NCI-H526 treated with DMSO at 0.1 percent for 48 hours (cell line): ENCODE results near the gene MOV10L1.
A peak's percentile ranks its signal among the peaks of the same experiment; 100 is the strongest.
"Not testable (repeated sequence)": the region's sequence is repeated elsewhere in the genome, so short reads cannot be mapped to it uniquely, and the experiment has no call there.

Source experiments
- DNase-seq: peaks from one replicate; lab custom pipeline; 2025; lab: John Stamatoyannopoulos, UW

The MOV10L1 gene

DNA sequence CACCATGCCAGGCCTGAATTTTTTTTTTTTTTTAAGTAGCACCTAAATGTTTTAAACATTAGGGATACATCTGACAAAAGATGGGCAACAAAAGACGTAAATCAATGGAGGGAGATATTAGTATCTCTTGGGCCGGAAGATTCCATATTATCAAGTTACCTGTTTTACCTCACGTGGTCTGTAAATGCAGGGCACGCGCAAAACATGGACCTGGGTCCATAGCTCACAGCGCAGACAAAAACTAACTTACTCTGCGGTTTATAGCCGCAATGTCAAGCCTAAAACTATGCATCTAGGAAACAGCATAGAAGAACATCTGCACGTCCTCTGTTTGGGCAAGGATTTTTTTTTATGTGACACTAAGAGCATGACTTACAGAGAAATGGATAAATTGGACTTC, 49.2 kb downstream of the MOV10L1 start:
- no peak for DNase-seq

GRCh38 chr22:50139843-50140415, 50.1 kb downstream of the MOV10L1 start:
- no peak for DNase-seq

DNA sequence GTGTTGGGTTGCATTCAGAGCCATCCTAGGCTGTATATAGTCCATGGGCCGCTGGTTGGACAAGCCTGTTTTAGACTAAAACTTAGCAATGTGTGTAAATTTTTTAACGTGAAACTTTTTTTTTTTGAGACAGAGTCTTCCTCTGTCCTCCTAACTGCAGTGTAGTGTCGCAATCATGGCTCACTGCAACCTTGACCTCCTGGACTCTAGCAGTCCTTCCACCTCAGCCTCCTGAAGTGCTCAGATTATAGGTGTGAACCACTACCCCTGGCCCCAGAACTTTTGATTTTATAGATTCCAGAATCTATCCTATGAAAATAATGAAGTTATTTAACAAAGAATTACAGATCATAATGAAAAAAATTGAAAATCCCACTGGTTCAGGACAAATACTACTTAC, 50.8 kb downstream of the MOV10L1 start:
- no peak for DNase-seq

GRCh38 chr22:50141462-50141861, 51.7 kb downstream of the MOV10L1 start:
- DNase-seq = no peak

DNA sequence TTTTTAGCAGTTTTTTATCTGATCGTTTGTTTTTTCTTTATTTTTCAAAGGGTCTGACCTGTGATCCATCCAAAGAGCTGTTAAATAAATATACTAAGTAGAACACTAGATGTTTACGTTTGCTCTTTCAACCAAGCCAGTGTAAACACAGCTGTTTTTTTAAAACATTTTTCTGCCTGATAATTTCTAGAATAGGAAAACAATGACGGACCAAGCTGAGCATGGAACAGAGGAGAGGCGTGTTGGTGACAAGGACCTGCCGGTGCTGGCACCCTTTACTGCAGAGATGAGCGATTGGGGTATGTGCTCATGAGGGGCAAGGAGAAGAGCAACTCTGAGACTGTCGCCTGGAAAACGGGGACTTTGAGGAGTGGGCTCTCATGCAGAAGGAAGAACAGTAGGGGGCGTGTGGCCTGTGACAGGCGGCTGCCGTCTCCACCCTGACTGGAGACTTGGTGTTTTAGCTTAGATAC, 52.1 kb downstream of the MOV10L1 start:
- no peak for DNase-seq

DNA sequence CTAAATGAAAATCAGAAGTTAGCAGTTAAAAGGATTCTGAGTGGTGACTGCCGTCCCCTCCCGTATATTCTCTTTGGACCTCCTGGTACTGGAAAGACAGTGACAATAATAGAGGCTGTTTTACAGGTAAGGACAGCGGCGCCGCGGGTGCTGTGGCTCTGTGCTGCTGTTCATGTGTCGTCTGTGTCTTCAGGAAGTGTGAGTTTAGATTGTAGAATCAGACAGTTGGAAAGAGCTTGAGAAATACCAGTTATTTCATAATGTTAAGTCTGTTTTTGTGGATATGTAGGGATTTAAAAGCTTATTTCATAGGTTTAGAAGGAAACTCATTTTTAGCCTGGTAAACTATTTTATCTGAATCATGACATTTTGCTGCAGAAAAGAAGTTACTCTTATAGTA, 53.3 kb downstream of the MOV10L1 start:
- no peak for DNase-seq

DNA sequence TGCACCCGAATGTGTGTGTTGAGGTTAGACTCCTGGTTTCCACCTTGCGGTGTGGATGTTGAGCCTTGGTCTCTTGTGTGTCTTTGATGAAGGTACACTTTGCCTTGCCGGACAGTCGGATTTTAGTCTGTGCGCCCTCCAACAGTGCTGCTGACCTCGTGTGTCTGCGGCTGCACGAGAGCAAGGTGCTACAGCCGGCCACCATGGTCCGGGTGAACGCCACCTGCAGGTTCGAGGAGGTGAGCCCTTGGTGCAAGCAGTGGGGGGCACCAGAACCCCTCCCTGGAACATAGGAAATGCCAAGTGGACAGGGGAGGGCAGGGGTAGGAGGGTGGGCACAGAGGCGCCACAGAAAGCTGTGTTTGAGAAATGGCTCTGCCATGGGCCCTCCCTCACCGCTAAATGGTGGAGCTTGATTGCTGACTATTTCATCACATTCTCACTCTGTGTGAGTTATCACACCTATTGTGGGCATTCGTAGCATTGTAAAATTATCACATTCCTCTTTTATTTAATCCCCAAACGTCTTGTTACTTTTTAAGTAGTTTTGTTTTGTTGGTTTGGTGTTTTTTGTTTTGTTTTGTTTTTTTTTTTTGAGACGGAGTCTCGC, 54.3 kb downstream of the MOV10L1 start:
- no peak for DNase-seq

DNA sequence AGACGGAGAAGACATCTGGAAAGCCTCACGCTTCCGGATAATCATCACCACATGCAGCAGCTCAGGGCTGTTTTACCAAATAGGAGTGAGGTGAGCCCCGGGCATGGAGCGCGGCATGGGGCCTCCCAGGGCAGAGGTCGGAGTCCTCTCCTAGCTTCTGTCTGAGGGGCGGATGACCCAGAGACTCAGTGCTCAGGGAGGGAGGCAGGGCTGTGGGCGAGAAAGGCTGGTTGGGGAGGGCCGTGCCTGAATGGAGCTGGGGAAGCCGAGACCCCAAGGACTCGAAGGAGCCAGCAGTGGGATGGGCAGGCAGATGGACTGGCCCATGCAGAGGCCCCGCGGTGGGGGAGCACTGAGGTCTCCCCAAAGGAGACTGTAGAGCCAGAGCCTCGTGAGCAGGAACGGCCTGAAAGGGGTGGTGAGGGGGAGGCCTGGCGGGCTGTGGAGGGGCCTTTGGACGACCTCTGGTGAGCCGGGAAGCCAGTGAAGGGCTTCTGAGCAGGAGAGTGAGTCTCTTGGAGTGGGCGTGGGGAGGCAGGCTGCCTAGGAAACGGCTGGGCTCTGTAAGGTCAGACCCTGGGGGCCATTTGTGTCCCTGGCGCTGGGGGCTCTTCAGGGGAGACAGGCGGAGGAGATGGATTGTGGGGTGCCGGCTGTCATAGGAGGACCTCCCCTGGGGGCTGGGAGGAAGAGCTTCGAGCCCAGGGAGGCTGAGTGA, 56.1 kb downstream of the MOV10L1 start:
- DNase-seq = no peak

GRCh38 chr22:50146439-50147238, 56.8 kb downstream of the MOV10L1 start:
- DNase-seq = peak; percentile 24

DNA sequence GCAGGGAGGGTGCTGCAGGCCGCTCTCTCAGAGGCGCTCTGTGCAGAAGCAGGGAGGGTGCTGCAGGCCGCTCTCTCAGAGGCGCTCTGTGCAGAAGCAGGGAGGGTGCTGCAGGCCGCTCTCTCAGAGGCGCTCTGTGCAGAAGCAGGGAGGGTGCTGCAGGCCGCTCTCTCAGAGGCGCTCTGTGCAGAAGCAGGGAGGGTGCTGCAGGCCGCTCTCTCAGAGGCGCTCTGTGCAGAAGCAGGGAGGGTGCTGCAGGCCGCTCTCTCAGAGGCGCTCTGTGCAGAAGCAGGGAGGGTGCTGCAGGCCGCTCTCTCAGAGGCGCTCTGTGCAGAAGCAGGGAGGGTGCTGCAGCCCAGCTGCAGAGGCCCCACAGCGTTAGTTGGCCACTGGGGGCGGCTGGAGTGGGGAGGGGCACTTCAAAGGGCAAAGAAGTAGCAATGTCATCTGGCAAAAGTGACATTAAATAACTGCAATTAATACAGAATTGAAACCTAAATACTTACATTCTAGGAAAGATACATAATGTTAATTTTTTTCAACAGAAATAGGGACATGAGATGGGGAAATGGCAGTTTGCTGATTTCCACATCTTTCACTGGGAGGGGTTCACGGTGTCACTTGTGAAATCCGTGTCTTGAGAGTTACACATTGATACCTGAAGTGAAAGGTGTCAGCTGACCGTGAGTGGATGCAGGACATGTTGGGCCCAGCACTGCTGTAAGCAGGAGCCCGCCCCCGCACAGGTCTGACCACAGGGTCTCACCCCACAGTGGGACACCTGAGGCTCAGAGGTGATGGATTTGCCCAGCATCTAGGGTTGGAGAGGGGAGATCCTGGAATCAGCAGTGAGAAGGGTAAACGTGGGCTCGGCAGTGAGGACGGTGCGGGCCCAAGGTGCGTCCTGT, 57.7 kb downstream of the MOV10L1 start:
- not testable (repeated sequence) for DNase-seq

DNA sequence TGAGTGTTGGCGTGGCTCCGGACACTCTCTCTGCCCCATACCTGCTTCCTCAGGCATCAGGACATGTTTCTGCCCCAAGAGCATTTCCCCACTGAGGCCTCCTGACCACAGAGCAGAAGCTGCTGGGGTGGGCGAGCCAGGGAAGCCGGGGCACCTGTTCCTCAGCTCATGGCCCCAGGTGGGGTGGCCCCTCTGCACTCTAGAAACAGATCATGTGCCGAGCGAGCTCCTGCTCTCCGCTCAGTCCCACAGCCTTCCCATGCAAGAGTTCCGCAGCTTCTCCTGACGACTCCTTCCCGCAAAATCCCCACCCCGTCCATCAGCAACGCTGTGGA, 58.3 kb downstream of the MOV10L1 start:
- no peak for DNase-seq

DNA sequence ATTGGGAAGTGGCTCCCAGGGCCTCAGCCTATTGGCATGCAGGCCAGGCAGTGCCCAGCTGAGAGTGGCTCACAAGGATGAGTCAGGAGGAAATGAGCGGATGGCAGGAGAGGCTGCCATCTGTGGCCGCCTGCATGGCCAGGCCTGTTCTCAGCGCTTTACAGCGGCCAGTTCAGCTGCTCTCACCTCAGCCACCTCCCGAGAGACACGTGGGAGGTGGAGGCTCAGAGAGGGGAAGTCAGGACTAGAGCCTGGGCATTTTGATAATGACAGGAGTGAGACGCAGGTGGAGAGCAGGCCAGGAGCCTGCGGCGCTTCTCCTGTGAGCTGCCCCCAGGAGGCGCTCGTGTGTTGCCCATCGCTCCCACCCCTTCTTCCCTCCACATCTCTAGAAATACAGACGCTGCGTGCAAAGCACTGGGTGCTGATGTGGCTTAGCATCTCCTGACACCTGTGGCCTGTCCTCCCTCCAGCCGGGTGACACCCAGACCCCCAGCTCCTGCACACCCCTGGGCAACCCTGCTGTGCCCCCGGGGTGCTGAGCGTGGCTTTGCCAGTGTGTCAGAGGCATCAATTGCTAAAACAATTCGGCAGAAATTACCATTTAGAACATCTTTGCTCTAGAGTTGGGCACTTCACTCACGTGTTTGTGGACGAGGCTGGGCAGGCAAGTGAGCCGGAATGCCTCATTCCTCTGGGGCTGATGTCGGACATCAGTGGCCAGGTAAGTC, 59.4 kb downstream of the MOV10L1 start:
- peak; percentile 46 for DNase-seq

GRCh38 chr22:50150161-50151129, 60.6 kb downstream of the MOV10L1 start:
- DNase-seq = no peak

DNA sequence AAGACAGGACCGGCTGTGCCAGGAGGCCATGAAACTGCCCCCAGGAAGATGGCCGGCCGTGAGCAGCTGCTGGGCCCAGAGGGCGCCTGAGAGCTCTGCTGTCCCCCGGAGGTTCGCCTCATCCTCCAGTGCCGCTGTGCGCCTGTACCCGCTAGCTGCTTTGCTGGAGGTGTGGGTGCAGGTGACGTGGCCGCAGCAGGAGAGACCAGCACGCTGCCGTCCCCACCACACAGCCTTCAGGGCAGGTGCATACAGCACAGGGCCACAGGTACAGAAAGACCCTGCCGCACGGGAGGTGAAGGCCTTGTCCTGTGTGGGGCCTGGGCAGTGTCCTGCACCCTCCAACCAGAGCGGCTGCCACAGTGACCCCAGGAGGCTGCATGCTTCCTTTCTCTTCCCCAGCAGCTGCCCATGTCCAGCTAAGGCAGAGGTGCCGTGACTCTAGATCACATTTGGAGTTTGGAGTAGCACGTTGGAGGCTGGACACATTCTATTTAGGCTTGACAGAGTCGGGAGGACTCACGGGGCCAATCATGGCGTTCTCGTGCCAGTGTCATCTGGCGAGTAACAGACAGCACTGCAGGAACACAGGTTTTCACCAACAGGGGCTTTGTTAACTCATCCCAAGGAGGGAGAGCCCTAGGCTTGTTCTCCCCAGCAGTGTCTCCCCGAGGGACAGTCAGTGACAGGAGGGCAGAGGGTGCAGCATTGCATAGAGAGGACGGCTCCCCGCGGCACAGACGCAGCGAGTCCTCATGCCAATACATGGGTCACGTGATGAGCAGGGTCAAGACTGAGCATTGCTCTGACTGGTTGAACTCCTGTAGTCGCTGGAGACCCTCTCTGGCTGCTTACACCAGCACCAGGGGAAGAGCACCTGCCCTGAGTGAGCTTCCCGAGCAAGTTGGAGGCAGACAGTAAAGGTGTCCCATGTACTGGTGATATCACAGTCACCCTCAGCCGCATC, 62.0 kb downstream of the MOV10L1 start:
- no peak for DNase-seq

GRCh38 chr22:50153056-50153755, 63.4 kb downstream of the MOV10L1 start:
- no peak for DNase-seq

DNA sequence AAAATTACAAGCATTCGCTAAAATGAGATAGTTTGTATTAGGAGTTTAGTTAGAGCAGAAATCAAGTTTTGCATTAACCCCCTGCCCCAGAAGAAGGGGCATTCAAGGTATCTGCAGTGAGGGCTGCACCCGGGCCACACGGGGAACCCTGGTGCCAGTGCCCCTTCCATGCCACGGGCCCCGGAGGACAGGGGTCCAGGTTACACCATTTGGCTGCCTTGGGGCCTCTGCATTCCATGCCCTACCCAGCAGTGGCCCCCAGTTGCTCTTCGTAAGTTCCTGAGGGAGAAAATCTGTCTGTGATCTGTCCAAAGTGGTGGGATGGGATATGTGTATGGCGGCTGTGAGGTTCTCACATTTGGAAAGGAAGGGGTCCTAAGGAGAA, 63.9 kb downstream of the MOV10L1 start:
- DNase-seq = no peak

- no peak for DNase-seq
These were observed 68.0 kb downstream of the MOV10L1 start for GRCh38 chr22:50157709-50158375.
